Activated CD4-positive, alpha-beta T cell treated with anti-CD3 and anti-CD28 coated beads, Interleukin-2, amount 50 U/mL, for 16 hours (primary cell): Measurements from ENCODE around the gene EDDM3A.
"Not testable (repeated sequence)": the region's sequence is repeated elsewhere in the genome, so short reads cannot be mapped to it uniquely, and the experiment has no call there.

Source experiments
- DNase-seq: peaks from one replicate; pipeline ENCODE4 v3.0.0-alpha.2; 2020

EDDM3A gene, protein sequence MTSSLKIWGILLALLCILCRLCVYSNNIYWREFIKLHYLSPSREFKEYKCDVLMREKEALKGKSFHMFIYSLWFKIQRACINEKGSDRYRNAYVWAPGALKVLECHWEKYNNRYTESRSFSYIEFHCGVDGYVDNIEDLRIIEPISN

GRCh38 chr14:20745571-20746358 is at the start of gene EDDM3A:
TSS of gene EDDM3A (plus strand) at chr14:20745887. CDS start at chr14:20747581, 1,694 bp downstream.
- no peak for DNase-seq

DNA sequence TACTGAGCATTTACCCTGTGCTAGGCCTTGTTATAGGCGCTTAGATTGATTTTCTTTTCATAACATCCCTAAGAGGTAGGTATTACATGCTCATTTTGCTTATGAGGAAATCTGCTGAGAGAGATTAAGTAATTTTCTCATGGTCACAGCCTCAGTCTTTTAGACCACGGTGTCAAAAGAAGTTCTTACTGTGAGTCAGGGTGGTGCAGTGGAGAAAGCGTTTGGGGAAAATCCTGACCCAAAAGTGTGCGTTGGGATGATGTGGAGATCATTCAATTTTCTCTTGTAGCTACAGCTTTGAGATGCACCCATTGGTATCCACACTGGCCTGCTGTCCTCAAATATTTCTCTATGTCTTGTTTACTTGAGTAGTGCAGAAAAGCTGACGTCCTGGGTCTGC is 48.9 kb upstream of the EDDM3A start:
- no peak for DNase-seq

- DNase-seq, result peak; percentile 78
Measured at GRCh38 chr14:20697273-20698017, 48.2 kb upstream of the EDDM3A start.

DNA sequence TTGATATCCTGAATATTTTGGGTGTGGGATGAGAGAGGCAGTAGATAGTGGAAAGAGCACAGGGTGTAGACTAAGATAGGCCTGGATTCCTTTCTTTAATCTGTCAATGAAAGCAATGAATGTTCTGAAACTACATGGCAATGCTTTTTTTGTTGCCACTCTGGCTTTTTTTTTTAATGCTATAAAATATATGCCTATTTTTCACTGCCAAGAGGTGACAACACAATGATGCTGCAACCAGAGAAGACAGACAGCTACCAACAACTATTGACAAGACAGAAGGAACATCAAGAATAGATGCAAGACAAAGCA is 47.7 kb upstream of the EDDM3A start:
- DNase-seq, result no peak

DNA sequence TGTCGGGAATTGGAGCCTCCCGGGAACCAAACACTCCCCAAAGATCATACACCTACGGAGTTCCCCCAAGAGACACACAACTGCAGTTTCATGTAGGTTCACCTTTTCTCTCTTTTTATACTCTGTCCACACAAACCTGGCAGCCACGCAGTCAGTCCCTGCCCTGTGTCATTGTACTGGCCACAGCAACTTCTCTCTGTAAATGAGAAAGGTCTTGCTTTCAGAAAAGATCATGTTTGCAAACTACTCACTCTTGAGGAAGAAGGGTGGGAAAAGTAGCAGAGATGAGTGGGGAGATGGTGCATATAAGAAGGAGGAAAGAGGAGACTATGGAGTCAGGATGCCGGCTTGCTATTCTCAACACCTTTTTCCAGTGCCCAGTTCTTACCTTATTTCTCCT is 46.8 kb upstream of the EDDM3A start:
- DNase-seq, result no peak

DNA sequence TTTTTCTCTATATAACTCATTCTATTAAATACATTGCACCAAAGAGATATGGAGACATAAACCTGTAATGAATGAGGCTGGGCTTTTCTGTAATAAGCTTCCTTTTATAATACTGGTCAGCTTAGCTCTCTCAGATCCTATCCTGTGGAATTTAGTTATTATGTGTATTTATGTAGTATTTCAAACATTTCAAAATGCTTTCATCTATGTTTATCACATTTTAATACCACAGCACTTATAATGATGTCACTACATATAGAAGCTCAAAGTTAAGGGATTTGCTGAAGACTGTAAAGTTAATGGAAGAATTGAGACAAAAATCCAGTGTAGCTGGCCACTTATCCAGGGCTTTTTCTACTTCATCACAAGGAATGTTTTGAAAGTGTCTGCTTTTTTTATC is 45.8 kb upstream of the EDDM3A start:
- no peak for DNase-seq

DNA sequence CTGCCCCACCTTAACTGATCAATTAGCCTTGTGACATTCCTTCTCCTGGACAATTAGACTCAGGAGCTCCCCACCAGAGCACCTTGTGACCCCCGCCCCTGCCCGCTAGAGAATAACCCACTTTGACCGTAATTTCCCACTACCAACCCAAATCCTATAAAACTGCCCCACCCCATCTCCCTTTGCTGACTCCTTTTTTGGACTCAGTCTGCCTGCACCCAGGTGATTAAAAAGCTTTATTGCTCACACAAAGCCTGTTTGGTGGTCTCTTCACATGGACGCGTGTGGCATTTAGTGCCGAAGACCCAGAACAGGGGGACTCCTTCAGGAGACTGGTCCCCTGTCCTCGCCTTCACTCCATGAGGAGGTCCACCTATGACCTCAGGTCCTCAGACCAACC is 44.7 kb upstream of the EDDM3A start:
- DNase-seq, result not testable (repeated sequence)

GRCh38 chr14:20706657-20707355 is 38.9 kb upstream of the EDDM3A start:
- DNase-seq, result no peak

GRCh38 chr14:20707622-20708021 is 38.1 kb upstream of the EDDM3A start:
- no peak for DNase-seq

GRCh38 chr14:20711261-20711660 is 34.4 kb upstream of the EDDM3A start:
- DNase-seq, result no peak

GRCh38 chr14:20711685-20712084 is 34.0 kb upstream of the EDDM3A start:
- DNase-seq, result no peak

GRCh38 chr14:20712904-20713303 is 32.8 kb upstream of the EDDM3A start:
- DNase-seq, result no peak

GRCh38 chr14:20714593-20715250 is 31.0 kb upstream of the EDDM3A start:
- no peak for DNase-seq

DNA sequence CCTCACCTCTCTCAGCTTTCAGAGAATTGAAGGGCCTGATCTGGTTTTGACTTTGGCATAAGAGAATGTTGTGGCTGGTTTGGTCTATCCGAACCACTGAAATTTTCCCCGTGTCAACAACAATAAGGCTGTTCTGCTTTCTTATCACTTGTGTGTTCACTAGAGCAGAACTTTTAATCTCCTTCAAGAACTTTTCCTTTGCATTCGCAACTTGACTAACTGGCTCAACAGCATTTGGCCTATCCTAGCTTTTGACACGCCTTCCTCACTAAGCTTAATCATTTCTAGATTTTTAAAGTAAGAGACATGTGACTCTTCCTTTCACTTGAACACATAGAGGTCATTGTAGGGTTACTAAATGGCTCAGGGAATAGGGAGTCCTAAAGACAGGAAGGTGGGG is 25.9 kb upstream of the EDDM3A start:
- peak; percentile 14 for DNase-seq

DNA sequence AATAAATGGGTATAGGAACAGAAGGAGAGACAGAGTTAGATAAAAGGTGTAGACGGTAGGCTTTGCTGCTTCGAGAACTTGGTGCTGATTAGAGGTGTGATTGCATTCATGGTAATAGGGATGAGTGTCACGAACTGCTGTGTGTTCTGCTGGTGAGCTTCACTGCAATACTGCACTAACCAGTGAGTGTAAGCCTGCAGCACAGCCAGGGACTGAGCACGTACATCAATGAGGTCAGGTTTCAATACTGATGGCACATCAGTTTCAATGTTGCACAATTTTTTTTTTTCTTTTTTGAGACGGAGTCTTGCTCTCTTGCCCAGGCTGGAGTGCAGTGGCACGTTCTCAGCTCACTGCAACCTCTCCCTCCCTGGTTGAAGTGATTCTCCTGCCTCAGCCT is 24.9 kb upstream of the EDDM3A start:
- DNase-seq, result no peak

GRCh38 chr14:20722016-20722415 is 23.7 kb upstream of the EDDM3A start:
- no peak for DNase-seq

DNA sequence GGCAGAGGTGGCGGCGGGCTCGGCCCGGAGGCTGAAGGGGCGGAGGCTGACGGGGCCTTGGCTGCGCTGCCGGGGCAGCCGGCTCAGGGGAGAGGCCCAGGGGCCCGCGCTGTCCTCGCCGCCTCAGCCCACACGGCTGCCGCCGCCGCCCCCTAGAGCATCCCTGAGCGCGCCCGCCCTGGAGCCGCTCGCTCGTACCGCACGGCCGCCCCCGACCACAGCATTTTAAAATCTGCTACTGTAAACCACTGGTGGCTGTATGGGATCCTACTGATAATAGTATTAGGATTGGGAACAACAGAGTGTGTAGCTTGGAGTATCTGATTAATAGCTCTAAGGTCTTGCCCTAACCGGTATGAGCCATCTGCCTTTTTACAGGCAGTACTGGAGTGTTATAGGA is 22.2 kb upstream of the EDDM3A start:
- DNase-seq, result no peak

DNA sequence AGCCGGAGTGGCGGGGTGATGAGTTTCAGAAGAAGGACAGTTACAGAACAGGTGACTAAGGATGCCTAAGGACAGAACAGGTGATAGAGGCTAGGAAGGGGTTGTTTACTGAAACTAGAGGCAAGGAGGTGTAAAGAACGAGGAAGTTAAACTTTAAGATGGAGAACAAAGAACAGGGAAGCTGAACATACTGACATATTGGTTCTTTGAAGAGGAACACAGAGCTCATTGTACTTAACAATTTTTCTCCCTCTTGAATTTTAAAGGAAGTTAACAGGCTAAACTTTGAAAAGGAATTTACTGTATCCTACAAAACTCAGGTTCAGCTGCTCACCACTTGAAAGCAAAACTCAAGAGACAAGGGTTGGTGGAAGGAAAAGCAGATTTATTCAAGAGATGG is 19.6 kb upstream of the EDDM3A start:
- DNase-seq, result not testable (repeated sequence)

DNA sequence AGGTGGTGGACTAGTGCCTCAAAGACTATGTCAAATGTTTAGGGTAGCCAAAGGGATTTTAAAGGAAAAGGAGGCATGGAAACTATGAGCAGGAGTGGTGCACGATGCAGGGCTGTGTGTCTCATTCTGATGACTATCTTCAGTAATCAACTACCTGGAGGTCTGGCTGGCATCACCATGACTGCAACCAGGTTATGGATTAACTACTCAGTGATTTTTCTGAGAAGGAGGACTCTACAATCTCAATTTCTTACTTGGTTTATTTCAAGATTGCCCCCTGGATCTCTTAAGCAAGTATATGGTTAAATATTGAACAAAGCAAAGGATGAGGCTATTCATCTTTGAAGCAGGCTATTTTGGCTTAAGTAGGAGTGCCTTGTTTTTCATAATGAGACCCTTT is 19.2 kb upstream of the EDDM3A start:
- DNase-seq, result no peak

GRCh38 chr14:20730891-20731290 is 14.8 kb upstream of the EDDM3A start:
- DNase-seq, result no peak

DNA sequence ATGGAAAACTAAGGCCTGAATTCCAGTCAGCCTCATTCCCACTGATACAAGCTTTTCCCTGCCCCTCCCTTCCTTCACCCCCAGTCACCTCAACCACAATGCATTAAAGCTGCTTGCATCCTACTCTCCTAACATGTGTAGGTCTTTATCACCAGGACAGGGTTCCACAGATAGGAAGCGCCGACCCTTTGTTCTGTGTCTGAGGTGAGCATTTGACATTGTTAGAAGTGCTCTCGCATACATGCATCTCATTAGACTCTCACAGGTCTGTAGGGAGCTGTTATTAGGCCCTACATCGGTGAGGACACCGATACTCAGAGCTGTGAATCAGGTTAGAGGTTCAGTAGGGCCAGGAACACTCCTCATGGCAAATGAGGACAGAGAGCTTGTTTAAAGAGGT is 13.2 kb upstream of the EDDM3A start:
- no peak for DNase-seq

- no peak for DNase-seq
Measured at GRCh38 chr14:20732979-20733635, 12.6 kb upstream of the EDDM3A start.
